H9 (cell line): ENCODE measurements around the gene ITPR1. TPM values are rescaled to one million over a fixed set of nuclear protein-coding genes. Genes with fewer than 3 reads are reported as not detected.

Experiments used
- DNase-seq: peaks from one replicate; pipeline ENCODE4 v3.0.0-alpha.2; 2017
- H2AFZ ChIP-seq: one replicate; pipeline ENCODE4 v1.6.1; 2013; ENCODE audit warnings: mild to moderate bottlenecking, low read length, control low read depth, moderate library complexity
- H2AK5ac ChIP-seq: 2 replicates; pipeline ENCODE4 v1.6.1; 2013; ENCODE audit warnings: low read length, control low read depth, mixed read lengths; ENCODE audit not compliant: insufficient read length
- H2BK120ac ChIP-seq: one replicate; pipeline ENCODE4 v1.6.1; 2013; ENCODE audit warnings: low read depth, mild to moderate bottlenecking, low read length, control low read depth, inconsistent platforms; ENCODE audit not compliant: poor library complexity, severe bottlenecking
- H2BK12ac ChIP-seq: 2 replicates; pipeline ENCODE4 v1.6.1; 2013; ENCODE audit warnings: low read length, control low read depth, mixed read lengths, low read depth; ENCODE audit not compliant: insufficient read length
- H2BK15ac ChIP-seq: 2 replicates; pipeline ENCODE4 v1.6.1; 2013; ENCODE audit warnings: low read depth, low read length, control low read depth
- H2BK20ac ChIP-seq: one replicate; pipeline ENCODE4 v1.6.1; 2013; ENCODE audit warnings: low read depth, mild to moderate bottlenecking, low read length, control low read depth, inconsistent platforms; ENCODE audit not compliant: poor library complexity, severe bottlenecking
- H2BK5ac ChIP-seq: 2 replicates; pipeline ENCODE4 v1.6.1; 2013; ENCODE audit warnings: low read length, control low read depth, mixed read lengths; ENCODE audit not compliant: insufficient read length
- H3K14ac ChIP-seq: 2 replicates; pipeline ENCODE4 v1.6.1; 2013; ENCODE audit warnings: low read length, control low read depth; ENCODE audit not compliant: insufficient read depth
- H3K18ac ChIP-seq: 2 replicates; pipeline ENCODE4 v1.6.1; 2013; ENCODE audit warnings: low read depth, mild to moderate bottlenecking, mixed read lengths, low read length, control low read depth; ENCODE audit not compliant: insufficient read length
- H3K23ac ChIP-seq: 2 replicates; pipeline ENCODE4 v1.6.1; 2013; ENCODE audit warnings: low read length, control low read depth, mixed read lengths, low read depth; ENCODE audit not compliant: insufficient read length
- H3K23me2 ChIP-seq: 2 replicates; pipeline ENCODE4 v1.6.1; 2013; ENCODE audit warnings: low read depth, mild to moderate bottlenecking, mixed read lengths, low read length, control low read depth; ENCODE audit not compliant: insufficient read length, poor library complexity, severe bottlenecking
- H3K27ac ChIP-seq: 2 replicates; pipeline ENCODE4 v1.5.1; 2013; ENCODE audit warnings: low read length, control low read depth, mixed read lengths, low read depth; ENCODE audit not compliant: insufficient read length
- H3K27me3 ChIP-seq: 2 replicates; pipeline ENCODE4 v1.6.1; 2013; ENCODE audit warnings: low read length, control low read depth, inconsistent platforms; ENCODE audit not compliant: insufficient read depth
- H3K4ac ChIP-seq: 2 replicates; pipeline ENCODE4 v1.6.1; 2013; ENCODE audit warnings: low read depth, mild to moderate bottlenecking, control low read depth, inconsistent platforms, low read length, moderate library complexity
- H3K4me1 ChIP-seq: 2 replicates; pipeline ENCODE4 v1.6.1; 2013; ENCODE audit warnings: low read length, control low read depth, inconsistent platforms; ENCODE audit not compliant: insufficient read depth
- H3K4me2 ChIP-seq: 2 replicates; pipeline ENCODE4 v1.6.1; 2013; ENCODE audit warnings: low read length, control low read depth, mixed read lengths; ENCODE audit not compliant: insufficient read length, insufficient read depth
- H3K56ac ChIP-seq: 2 replicates; pipeline ENCODE4 v1.6.1; 2013; ENCODE audit warnings: low read depth, mild to moderate bottlenecking, mixed read lengths, low read length, control low read depth; ENCODE audit not compliant: insufficient read length
- H3K79me1 ChIP-seq: 2 replicates; pipeline ENCODE4 v1.6.1; 2013; ENCODE audit warnings: low read depth, mild to moderate bottlenecking, moderate library complexity, low read length, control low read depth, inconsistent platforms; ENCODE audit not compliant: insufficient read depth, poor library complexity, severe bottlenecking
- H3K79me2 ChIP-seq: 2 replicates; pipeline ENCODE4 v1.6.1; 2013; ENCODE audit warnings: low read length, control low read depth, inconsistent platforms; ENCODE audit not compliant: insufficient read depth
- H3K9ac ChIP-seq: 2 replicates; pipeline ENCODE4 v1.6.1; 2013; ENCODE audit warnings: low read length, control low read depth, mixed read lengths; ENCODE audit not compliant: insufficient read length; ENCODE audit errors: extremely low read depth
- H3K9me3 ChIP-seq: one replicate; pipeline ENCODE4 v1.6.1; 2013; ENCODE audit warnings: low read depth, low read length, inconsistent platforms; ENCODE audit not compliant: control insufficient read depth
- H3T11ph ChIP-seq: one replicate; pipeline ENCODE4 v1.6.1; 2013; ENCODE audit warnings: mild to moderate bottlenecking, low read length, control low read depth, inconsistent platforms
- H4K20me1 ChIP-seq: one replicate; pipeline ENCODE4 v1.6.1; 2013; ENCODE audit not compliant: control insufficient read depth, insufficient read length, insufficient read depth
- H4K5ac ChIP-seq: 2 replicates; pipeline ENCODE4 v1.6.1; 2013; ENCODE audit warnings: low read depth, mild to moderate bottlenecking, mixed read lengths, low read length, control low read depth; ENCODE audit not compliant: insufficient read length
- H4K8ac ChIP-seq: replicated peaks from 2 replicates; pipeline ENCODE4 v1.6.1; 2013; ENCODE audit warnings: low read length, control low read depth, mixed read lengths, low read depth; ENCODE audit not compliant: insufficient read length
- H4K91ac ChIP-seq: 2 replicates; pipeline ENCODE4 v1.6.1; 2013; ENCODE audit warnings: low read depth, mild to moderate bottlenecking, moderate library complexity, mixed read lengths, low read length, control low read depth; ENCODE audit not compliant: insufficient read length
- H3K27ac Mint-ChIP-seq, 3 experiments: 2 replicates in 2 of 3; 3 replicates in 1 of 3; pipeline ENCODE4 v1.8.0; 2020 to 2021; ENCODE audit warnings: mixed read lengths in 3 of 3, mild to moderate bottlenecking in 1 of 3, moderate library complexity in 1 of 3
- H3K27me3 Mint-ChIP-seq: 2 replicates; pipeline ENCODE4 v1.8.0; 2021; ENCODE audit warnings: low read depth, mild to moderate bottlenecking, moderate library complexity, mixed read lengths
- H3K36me3 Mint-ChIP-seq, 3 experiments: 2 replicates in 2 of 3; 3 replicates in 1 of 3; pipeline ENCODE4 v1.8.0; 2020 to 2021; ENCODE audit warnings: low read depth in 3 of 3, mixed read lengths in 3 of 3; ENCODE audit not compliant: insufficient read depth in 1 of 3
- H3K4me1 Mint-ChIP-seq, 2 experiments: 2 replicates each; pipeline ENCODE4 v1.8.0; 2020; ENCODE audit warnings: mixed read lengths in 2 of 2
- H3K4me3 Mint-ChIP-seq, 2 experiments: 2 replicates in 1 of 2; 3 replicates in 1 of 2; pipeline ENCODE4 v1.8.0; 2020 to 2021; ENCODE audit warnings: mild to moderate bottlenecking in 2 of 2, mixed read lengths in 2 of 2, moderate library complexity in 1 of 2
- H3K9me3 Mint-ChIP-seq, 2 experiments: 2 replicates in 1 of 2; 3 replicates in 1 of 2; pipeline ENCODE4 v1.8.0; 2020; ENCODE audit warnings: mild to moderate bottlenecking in 2 of 2, mixed read lengths in 2 of 2, moderate library complexity in 1 of 2
- CTCF ChIP-seq: fragments of 200-600 bp; sonication (generic); conservative IDR thresholded peaks from 3 replicates; pipeline ENCODE4 v1.8.0; 2021; ENCODE audit warnings: antibody characterized with exemption, mild to moderate bottlenecking
- WGBS: extraction: QIAGEN DNeasy Blood & Tissue Kit; methylation state at CpG from one replicate; pipeline ENCODE4 v1.1.7; 2013; ENCODE audit warnings: missing lambda C conversion rate, low lambda C conversion rate, mixed read lengths; ENCODE audit not compliant: insufficient read length; ENCODE audit errors: extremely low coverage; 5-methylcytosine and 5-hydroxymethylcytosine counted together
- total RNA-seq: library from RNA; stranded (reverse); gene quantifications from 2 replicates; pipeline ENCODE4 v1.2.1, GENCODE V29; 2021

The ITPR1 gene
- total RNA-seq, 1 experiment from 2014 or later = 4.2 TPM

- no peak for TF ChIP-seq CTCF
- H3K9me3 ChIP-seq = no peaks in the 10 kb centered on the region
- H2BK120ac ChIP-seq = no peak overlapping the region
- no peak overlapping the region for H3K4me2 ChIP-seq
- H4K8ac ChIP-seq = no peak overlapping the region
- Mint-ChIP-seq H3K27me3 (no peaks in the 10 kb centered on the region; the same call in none of the 2 replicates), H3K4me3 (no peak overlapping the region), H3K36me3 (no peaks in the 10 kb centered on the region), H3K4me1 (peaks cover 2% of the 10 kb centered on the region in 2 experiments; a peak in 1 of 4 replicates), H3K27ac (no peak overlapping the region), H3K9me3 (no peaks in the 10 kb centered on the region)
- no peak overlapping the region for H3K27ac ChIP-seq
- no peaks in the 10 kb centered on the region for H4K20me1 ChIP-seq
- no peak overlapping the region for H3K4ac ChIP-seq
- no peak overlapping the region for H2BK15ac ChIP-seq
- H3K9ac ChIP-seq = no peak overlapping the region
- H3K18ac ChIP-seq = no peak overlapping the region
- no peaks in the 10 kb centered on the region for H3K23me2 ChIP-seq
- H3K56ac ChIP-seq = no peak overlapping the region
- no peaks in the 10 kb centered on the region for H3K79me1 ChIP-seq
- no peak overlapping the region for H3T11ph ChIP-seq
- H4K5ac ChIP-seq = no peak overlapping the region
- H3K27me3 ChIP-seq = no peaks in the 10 kb centered on the region
- no peak overlapping the region for H2BK20ac ChIP-seq
- H3K79me2 ChIP-seq = no peaks in the 10 kb centered on the region
- no peak overlapping the region for H2BK12ac ChIP-seq
- no peak overlapping the region for H2AFZ ChIP-seq
- no CpG with 5 or more reads among the region's 7 CpGs for WGBS
- no peak overlapping the region for H3K14ac ChIP-seq
- no peak overlapping the region for H3K23ac ChIP-seq
- H4K91ac ChIP-seq = no peak overlapping the region
- no peak overlapping the region for H2AK5ac ChIP-seq
- DNase-seq = no peak
- no peak overlapping the region for H2BK5ac ChIP-seq
- H3K4me1 ChIP-seq = no peaks in the 10 kb centered on the region
Measured at GRCh38 chr3:4886448-4886847, 393.3 kb downstream of the ITPR1 start.
